ENCODE results near the gene L3MBTL4.

The L3MBTL4 gene

DNA sequence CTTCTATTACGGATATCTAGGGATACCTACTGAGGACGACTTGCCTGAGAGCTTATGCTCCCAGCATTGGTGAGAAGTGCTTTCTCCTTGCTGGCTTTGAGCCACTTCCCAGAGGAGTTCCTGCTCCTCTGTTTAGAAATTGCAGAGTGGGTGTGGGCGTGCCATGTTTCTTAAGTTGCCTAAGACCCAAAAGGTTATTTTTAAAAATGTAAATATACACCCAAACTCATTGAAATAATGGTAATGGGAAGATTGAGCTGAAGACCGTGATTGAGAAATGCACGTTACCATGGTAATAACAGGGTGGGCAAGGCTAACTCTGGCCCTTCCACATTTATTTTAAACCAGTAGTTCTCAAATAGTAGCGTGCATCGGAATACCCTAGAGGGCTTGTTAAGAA lies 502.1 kb downstream of the L3MBTL4 start:
- CTCF ChIA-PET: no interaction called here
- TF ChIP-seq, protein P1, sequence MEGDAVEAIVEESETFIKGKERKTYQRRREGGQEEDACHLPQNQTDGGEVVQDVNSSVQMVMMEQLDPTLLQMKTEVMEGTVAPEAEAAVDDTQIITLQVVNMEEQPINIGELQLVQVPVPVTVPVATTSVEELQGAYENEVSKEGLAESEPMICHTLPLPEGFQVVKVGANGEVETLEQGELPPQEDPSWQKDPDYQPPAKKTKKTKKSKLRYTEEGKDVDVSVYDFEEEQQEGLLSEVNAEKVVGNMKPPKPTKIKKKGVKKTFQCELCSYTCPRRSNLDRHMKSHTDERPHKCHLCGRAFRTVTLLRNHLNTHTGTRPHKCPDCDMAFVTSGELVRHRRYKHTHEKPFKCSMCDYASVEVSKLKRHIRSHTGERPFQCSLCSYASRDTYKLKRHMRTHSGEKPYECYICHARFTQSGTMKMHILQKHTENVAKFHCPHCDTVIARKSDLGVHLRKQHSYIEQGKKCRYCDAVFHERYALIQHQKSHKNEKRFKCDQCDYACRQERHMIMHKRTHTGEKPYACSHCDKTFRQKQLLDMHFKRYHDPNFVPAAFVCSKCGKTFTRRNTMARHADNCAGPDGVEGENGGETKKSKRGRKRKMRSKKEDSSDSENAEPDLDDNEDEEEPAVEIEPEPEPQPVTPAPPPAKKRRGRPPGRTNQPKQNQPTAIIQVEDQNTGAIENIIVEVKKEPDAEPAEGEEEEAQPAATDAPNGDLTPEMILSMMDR (conservative IDR thresholded peaks at IDR 0.05; ENCODE audit: low read depth): no peak
- DNase-seq (ENCODE audit: low spot score): no peak
- POLR2A ChIA-PET (ENCODE audit: low non-redundant PET): no interaction called here
- H3K27ac ChIP-seq: no peak overlapping the region

DNA sequence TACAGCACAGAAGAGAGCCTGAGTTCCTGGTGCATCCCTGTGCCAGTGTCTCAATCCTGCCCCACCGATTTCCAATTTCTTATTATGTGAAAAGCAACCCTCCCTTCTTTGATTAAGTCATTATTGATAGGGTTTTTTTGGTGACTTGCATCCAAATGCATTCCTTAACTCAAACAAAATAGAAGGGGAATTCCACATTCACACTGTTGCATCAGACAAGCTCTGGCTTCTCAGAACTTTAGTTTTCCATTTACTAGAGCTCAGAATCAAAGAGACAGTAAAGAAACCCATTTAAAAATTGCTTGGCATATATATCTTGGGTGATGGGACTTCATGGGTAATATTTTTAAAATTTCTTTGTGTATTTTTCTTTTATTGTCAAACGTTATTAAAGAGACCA lies 505.6 kb downstream of the L3MBTL4 start:
- POLR2A ChIA-PET (ENCODE audit: low non-redundant PET): no interaction called here
- no peak for DNase-seq (ENCODE audit: low spot score)
- CTCF ChIA-PET: no interaction called here
- TF ChIP-seq, protein P1 (conservative IDR thresholded peaks at IDR 0.05; ENCODE audit: low read depth): no peak
- no peak overlapping the region for H3K27ac ChIP-seq

Data from RWPE1 (cell line).